GM19438 (cell line): Measurements from ENCODE around the gene PDE8A.
"Not testable (repeated sequence)": the region's sequence is repeated elsewhere in the genome, so short reads cannot be mapped to it uniquely, and the experiment has no call there.

Source experiments
- ATAC-seq: cut with Tn5 transposase; IDR thresholded peaks from one replicate; pipeline ENCODE4 v1.9.1; 2021; ENCODE audit warnings: low read depth; ENCODE audit not compliant: unreplicated experiment

The PDE8A gene

DNA sequence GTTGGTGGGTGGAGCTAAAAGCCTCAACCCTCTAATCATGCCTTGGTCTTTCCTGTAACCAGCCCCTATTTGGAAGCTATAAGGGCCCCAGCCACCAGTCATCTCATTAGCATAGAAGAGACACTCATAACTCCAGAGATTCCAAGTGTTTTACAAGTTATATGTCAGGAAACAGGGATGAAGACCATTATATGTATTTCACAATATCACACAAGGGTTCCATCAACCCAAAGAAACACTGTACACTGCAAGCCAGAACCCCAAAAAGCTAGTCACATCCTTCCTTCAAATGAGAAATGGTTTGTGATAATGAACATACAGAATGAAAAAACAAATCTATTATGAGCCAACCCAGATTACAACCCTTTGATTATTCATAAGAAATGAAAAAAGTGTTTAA lies 175.7 kb downstream of the PDE8A start:
- ATAC-seq, result no peak

DNA sequence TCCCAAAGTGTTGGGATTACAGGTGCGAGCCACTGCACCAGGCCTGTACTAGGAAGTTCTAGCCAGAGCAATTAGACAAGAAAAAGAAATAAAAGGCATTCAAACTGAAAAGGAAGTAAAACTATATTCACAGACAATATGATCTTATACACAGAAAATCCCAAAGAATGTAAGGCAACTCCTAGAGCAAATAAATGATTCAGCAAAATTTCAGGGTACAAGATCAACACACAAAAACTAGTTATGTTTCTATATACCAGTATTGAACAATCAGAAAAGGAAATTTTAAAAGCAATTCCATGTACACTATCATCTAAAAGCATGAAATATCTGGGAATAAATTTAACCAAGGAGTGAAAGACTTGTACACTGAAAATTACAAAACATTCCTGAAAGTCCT lies 180.6 kb downstream of the PDE8A start:
- no peak for ATAC-seq

DNA sequence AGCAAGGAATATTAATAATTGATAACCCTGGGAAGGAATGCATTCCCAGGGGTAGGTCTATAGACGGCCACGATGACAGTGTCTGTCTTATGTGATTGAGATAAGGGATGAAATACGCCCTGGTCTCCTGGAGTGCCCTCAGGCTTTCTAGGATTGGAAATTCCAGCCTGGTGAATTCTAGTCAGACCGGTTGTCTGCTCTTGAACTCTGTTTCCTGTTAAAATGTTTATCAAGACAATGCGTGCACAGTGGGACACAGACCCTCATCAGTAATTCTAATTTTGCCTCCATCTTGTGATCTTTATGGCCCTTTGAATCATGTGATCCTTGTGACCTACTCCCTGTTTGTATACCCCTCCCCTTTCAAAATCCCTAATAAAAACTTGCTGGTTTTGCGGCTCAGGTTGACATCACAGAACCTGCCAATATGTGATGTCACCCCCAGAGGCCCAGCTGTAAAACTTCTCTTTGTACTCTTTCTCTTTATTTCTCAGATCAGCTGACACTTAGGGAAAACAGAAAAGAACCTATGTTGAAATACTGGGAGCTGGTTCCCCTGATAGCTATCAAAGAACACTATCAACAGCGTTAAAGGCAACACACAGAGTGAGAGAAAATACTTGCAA lies 183.3 kb downstream of the PDE8A start:
- no peak for ATAC-seq

DNA sequence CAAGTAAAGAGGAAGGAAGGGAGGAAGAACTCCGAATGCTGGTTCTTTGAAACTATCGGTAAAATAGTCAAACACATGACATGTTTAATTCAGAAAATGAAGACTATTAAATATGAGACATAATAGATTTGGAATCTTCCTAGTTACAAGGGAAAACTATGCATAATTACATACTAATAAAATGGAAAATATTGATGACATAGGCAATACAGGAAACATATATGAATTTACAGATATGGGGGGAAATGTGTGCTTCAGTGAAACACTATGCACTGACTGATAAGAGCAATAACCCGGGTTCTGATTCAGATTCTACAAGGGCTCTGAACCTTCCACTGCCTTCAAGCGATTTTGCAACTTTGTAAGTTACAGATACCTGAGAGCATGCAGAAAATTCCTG lies 185.9 kb downstream of the PDE8A start:
- ATAC-seq, result no peak

DNA sequence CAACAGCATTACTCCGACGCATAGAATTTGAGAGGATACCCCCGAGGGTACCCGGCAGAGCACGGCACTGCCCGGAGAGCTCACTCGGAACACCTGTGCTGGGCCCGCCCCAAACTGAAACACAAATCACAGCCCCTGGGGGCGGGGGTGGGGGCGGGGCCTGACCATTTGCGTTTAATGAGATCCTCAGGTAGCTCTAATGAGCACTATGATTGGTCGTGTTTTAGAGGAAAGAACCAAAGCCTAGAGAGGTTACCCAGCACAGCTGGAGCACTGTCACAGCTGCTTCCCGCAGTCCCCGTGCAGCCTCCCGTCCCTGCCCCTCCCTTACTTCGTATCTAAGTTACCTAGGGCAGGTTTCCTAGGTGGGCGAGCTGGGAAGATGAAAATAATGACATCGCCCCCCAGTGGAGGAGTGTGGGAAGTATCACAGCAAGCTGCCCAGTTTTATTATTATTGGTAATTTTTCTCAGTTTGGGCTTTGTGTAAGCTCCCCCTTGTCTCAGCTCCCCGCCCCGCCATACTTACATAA lies 187.1 kb downstream of the PDE8A start:
- ATAC-seq, result no peak

DNA sequence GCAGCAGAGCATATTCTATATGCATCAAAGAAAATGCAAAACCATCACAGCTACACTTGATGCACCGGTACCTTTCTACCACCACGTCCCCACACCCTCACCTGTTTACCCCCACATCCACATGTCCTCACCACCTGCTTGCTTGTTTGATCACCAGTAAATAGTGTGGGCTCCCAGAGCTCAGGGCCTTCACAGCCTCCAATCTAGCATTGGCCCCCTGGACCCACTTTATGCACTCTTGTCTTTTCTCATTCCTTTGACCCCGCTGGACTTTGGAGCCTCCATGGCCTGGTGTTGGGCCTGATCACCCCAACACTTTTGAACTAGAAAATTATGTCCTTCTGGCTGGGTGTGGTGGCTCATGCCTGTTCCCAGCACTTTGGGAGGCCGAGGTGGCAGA lies 190.1 kb downstream of the PDE8A start:
- no peak for ATAC-seq

DNA sequence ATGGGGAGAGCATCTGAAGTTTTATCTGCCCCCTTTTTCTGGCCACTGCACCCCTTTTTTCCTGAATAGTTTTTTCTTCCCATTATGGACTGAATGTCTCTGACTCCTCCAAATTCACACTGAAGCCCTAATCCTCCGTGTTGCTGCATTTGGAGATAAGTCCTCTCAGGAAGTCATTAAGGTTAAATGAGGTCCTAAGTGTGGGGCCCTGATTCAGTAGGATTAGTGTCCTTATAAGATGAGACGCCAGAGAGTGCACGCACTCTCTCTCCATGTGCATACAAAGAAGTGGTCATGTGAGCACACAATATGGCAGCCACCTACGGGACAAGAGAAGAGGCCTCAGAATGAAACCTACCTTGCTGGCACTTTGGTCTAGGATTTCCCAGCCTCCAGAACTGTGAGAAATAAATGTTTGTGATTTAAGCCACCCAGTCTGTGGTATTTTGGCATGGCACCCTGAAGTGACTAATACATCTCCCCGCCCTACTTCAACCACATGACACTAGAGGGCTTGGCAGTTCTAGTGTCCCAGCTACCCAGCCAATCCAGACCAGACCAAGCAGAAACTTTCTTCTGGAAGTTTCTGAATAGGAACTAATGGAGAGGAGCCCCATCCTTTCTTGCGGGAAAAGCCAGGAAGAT lies 191.3 kb downstream of the PDE8A start:
- no peak for ATAC-seq

DNA sequence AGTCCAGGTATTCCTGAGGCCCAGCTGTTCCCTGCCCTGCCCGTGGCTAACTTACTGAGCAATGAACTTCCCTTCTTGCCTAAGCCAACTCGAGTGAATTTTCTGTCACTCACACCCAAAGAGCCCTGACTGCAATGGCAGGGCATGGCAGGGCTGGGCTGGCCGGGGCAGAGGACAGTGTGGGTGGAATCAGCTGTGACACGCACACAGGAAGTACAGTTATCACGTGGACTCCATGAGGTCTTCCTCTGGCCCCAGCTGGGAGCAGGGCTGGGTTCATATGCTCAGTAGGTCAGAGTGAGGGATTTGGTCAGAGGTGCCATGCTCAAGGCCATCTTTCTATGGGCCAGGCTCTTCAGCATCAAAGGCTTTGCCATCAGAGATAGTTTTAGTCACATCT lies 192.0 kb downstream of the PDE8A start:
- ATAC-seq, result not testable (repeated sequence)

DNA sequence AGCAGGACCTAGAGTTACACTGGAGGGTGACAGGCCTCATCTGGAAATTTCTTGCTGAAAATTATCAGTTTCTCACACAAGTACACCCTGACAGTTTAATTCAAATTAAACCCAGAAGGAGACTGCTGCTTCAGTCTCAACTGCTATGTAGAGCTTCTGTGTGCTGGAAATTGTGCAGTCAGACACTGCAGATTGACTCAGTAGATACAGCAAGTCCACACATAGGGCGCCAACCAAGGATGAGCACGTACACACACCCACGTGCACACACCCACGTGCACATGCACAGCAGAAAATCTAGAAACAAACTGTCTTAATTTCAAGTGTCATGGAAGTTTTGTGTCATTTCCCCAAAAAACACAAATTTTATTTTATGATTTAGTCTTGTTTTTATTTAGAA lies 192.9 kb downstream of the PDE8A start:
- no peak for ATAC-seq

DNA sequence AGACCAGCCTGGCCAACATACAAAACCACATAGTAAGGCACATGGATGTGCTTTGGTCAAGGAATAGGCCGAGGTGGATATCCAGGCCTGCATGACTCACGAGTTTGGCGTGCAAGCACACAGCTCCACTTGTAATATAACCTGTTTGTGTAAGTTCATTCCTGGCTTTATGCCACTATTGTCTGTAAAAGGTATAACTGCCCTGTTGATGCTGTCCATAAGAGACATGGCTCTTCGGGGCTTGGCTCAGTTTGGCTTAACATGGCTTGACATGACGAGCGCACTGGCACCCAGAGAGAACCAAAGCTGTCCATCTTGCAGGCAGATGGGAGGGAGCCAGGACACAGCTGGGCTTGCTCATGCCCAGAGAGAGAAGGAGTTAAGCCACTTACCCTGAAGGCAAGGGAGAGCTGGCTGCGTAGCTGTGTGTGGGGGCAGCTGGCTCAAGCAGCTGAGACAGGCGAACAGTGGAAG lies 195.4 kb downstream of the PDE8A start:
- ATAC-seq, result not testable (repeated sequence)

DNA sequence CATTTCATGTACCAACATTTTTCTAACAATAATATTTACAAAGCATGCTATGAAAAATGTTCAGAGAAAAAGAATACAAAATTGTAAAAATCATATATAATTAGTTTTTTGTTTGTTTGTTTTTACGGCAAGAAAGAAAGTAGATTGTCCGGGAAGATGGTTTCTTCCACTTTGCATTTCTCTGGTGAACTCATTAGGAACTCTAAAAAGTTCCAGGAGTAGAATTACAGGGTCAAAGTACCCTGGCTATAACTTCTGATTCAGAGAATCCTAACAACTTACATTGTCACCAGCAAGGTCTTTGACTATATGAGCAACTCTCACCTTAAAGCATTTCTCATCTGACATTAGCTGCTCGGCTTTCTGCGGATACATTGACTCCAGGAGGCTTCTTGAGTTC lies 196.7 kb downstream of the PDE8A start:
- no peak for ATAC-seq

DNA sequence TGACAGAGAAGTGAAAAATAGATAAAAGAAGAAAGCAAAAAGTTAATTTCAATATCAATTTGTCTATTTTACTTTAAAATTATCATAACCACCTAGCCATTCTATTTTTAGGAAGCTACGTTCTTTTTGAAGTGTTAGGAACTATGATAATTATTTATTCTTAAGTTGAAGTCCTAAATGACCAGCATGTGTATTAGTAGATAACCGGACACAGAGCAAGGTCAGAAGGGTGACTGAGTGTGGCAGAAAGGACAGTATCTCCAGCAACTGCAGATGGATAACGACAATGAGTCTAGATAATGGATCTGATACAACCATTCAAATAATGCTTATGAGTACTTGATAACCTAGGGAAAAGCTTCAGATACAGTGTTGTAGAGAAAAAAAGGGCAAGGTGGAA lies 198.0 kb downstream of the PDE8A start:
- ATAC-seq, result no peak

DNA sequence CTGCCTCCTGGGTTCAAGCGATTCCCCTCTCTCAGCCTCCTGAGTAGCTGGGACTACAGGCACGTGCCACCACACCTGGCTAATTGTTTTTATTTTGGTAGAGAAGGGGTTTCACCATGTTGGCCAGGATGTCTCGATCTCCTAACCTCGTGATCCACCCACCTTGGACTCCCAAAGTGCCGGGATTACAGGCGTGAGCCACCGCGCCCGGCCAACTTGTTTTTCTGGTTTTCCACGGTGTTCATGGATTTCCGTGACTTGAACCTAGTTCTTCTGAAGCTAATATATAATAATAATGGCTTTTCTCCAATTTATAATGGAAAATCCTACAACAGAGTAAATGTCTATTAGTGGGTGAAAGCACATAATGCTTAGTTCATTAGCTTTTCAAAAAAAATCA lies 203.7 kb downstream of the PDE8A start:
- not testable (repeated sequence) for ATAC-seq

DNA sequence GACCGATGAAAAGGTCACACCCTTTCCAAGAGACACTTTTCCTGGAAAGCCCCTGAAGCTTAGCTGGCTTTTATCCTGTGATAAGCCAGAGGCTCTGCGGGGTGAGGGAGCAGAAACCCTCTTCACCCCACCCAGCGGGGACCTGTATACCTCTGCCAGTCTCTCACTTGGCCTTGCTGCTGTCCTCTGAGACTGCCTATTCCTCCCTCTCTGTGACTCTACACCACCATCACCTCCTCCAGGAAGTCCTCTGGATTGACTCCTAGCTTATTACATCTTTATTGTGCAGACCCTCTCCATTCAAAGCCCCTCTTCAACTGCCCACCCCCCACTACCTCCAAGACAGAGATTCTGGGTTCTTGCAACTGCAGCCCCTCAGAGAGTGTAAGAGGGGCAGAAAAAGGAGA lies 206.5 kb downstream of the PDE8A start:
- not testable (repeated sequence) for ATAC-seq
